Esophagus squamous epithelium (tissue), 5 donors: Measurements from ENCODE around the gene TAF6L. TPM values are rescaled to one million over a fixed set of nuclear protein-coding genes. Genes with fewer than 3 reads are reported as not detected.

Experiments
- DNase-seq: peaks from one replicate; lab custom pipeline; 2025; lab: John Stamatoyannopoulos, UW
- H3K27ac ChIP-seq, 4 donors: fragments of 200-600 bp; sonication (generic); one replicate each; pipeline ENCODE4 v1.5.1; 2016 to 2019; ENCODE audit warnings: mild to moderate bottlenecking in 1 of 4
- H3K27me3 ChIP-seq, 4 donors: fragments of 200-600 bp; sonication (generic); 1 replicate in 3 of 4; 2 replicates in 1 of 4; pipeline versions ENCODE4 v1.5.1 to v1.6.0; 2017 to 2021; ENCODE audit warnings: antibody characterized with exemption in 1 of 4
- H3K36me3 ChIP-seq, 3 donors: fragments of 200-600 bp; sonication (generic); one replicate each; pipeline ENCODE4 v1.5.1; 2016 to 2019
- H3K4me1 ChIP-seq, 3 donors: fragments of 200-600 bp; sonication (generic); one replicate each; pipeline ENCODE4 v1.5.1; 2017 to 2019
- H3K4me3 ChIP-seq, 4 donors: fragments of 200-600 bp; sonication (generic); 1 replicate in 3 of 4; 2 replicates in 1 of 4; pipeline ENCODE4 v1.5.1; 2016 to 2019; ENCODE audit warnings: mild to moderate bottlenecking in 2 of 4, moderate library complexity in 1 of 4
- H3K9me3 ChIP-seq, 3 donors: fragments of 200-600 bp; sonication (generic); one replicate each; pipeline ENCODE4 v1.5.1; 2016 to 2019
- POLR2A ChIP-seq, 4 donors: fragments of 450-650 bp; IDR thresholded peaks; one replicate each; pipeline ENCODE4 v1.6.1; 2017; ENCODE audit warnings: antibody characterized with exemption in 4 of 4, mild to moderate bottlenecking in 4 of 4, moderate library complexity in 3 of 4
- WGBS, 2 donors: methylation state at CpG; one replicate each; pipeline ENCODE4 v1.1.5; 2018; 5-methylcytosine and 5-hydroxymethylcytosine counted together
- intact Hi-C: fragments of 100-400 bp; cut with DNase I; formaldehyde crosslinking; loops from one replicate; pipeline ENCODE4 v1.15.0; 2022
- total RNA-seq, 4 donors: library from RNA; depleted of rRNA; stranded (reverse); fragments of >200 nt; gene quantifications; one replicate each; pipeline ENCODE4 v1.1.0, GENCODE V29; 2016
- TF ChIP-seq, protein P1 (sequence below), 6 experiments: fragments of 450-650 bp in 4 of 6; fragments of 200-600 bp in 2 of 6; sonication (generic) in 2 of 6; IDR thresholded peaks; one replicate each; pipeline ENCODE4 v1.5.1; 2016 to 2019; ENCODE audit warnings: antibody characterized with exemption in 6 of 6, mild to moderate bottlenecking in 4 of 6, moderate library complexity in 4 of 6
- donor health status: DM: yes; HTN: yes; CAD: no.

Gene TAF6L
- total RNA-seq, 4 donors from 2014 or later = 11.5 to 40.2 (median 19.0) TPM

- DNase-seq = peak; percentile 99
- Histone ChIP-seq H3K36me3 (peaks cover 0 to 48% (median 0%) of the 10 kb centered on the region in 3 donors), H3K4me1 (peaks cover 29 to 55% (median 35%) of the 10 kb centered on the region in 3 donors), H3K27ac (peak within 1 kb of the TSS; percentile 94 to 100 (median 96)), H3K27me3 (no peaks in the 10 kb centered on the region), H3K4me3 (peak within 1 kb of the TSS; percentile 65 to 100 (median 90)), H3K9me3 (no peaks in the 10 kb centered on the region)
- 0% methylated on average over 2 to 17 of the region's 88 CpGs for WGBS, 2 donors
- TF ChIP-seq POLR2A (IDR thresholded peaks at IDR 0.05) = peak; percentile 52 to 98 (median 94)
- TF ChIP-seq, protein P1, sequence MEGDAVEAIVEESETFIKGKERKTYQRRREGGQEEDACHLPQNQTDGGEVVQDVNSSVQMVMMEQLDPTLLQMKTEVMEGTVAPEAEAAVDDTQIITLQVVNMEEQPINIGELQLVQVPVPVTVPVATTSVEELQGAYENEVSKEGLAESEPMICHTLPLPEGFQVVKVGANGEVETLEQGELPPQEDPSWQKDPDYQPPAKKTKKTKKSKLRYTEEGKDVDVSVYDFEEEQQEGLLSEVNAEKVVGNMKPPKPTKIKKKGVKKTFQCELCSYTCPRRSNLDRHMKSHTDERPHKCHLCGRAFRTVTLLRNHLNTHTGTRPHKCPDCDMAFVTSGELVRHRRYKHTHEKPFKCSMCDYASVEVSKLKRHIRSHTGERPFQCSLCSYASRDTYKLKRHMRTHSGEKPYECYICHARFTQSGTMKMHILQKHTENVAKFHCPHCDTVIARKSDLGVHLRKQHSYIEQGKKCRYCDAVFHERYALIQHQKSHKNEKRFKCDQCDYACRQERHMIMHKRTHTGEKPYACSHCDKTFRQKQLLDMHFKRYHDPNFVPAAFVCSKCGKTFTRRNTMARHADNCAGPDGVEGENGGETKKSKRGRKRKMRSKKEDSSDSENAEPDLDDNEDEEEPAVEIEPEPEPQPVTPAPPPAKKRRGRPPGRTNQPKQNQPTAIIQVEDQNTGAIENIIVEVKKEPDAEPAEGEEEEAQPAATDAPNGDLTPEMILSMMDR (IDR thresholded peaks at IDR 0.05) = peak in 5 of 6 experiments; percentile 22 to 63 (median 38)
- intact Hi-C loops = loop anchor here (5.0 kb wide), 1 partner anchor 95 kb away; the partner anchor contains the start of gene SLC3A2
Observed at GRCh38 chr11:62787005-62787759, 16.0 kb downstream of the TAF6L start, which contains the start of gene TMEM179B. Gene TMEM179B (plus strand): TSS chr11:62787402. CDS start chr11:62787432, 30 bp downstream.

GRCh38 chr11:62788991-62789390 is 17.8 kb downstream of the TAF6L start:
- Histone ChIP-seq H3K4me1 (peaks cover 35 to 66% (median 40%) of the 10 kb centered on the region in 3 donors), H3K4me3 (no peak overlapping the region), H3K27ac (peak overlapping the region in 2 of 4 donors; percentile 94 to 100), H3K9me3 (no peaks in the 10 kb centered on the region), H3K27me3 (no peaks in the 10 kb centered on the region), H3K36me3 (peaks cover 7 to 50% (median 13%) of the 10 kb centered on the region in 3 donors)
- intact Hi-C loops = loop anchor here (5.0 kb wide), 1 partner anchor 93 kb away; the partner anchor contains the start of gene SLC3A2
- TF ChIP-seq, protein P1 (IDR thresholded peaks at IDR 0.05) = no peak
- TF ChIP-seq POLR2A (IDR thresholded peaks at IDR 0.05) = no peak
- 43 to 79% methylated on average over 4 to 5 of the region's 5 CpGs for whole genome bisulfite sequencing, 2 donors
- no peak for DNase-seq

DNA sequence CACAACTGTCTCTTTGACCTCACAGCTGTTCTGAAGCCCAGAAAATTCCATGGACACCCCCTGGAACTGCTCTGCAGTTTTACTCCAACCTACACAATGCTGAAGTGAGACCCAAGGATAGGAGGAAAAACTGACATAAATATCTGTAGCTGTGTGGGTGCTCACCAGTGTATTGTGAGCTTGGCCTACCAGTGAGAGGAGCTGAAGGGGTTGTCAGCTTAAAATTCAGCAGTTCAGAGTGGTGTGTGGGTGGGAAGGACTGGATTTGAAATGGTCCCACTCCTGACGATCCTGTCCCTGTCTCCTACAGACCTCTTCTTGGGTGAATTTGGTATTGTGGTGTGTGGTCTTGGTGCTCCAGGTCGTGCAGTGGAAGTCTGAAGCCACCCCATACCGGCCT is 18.4 kb downstream of the TAF6L start:
- no peak overlapping the region for H3K4me3 ChIP-seq

DNA sequence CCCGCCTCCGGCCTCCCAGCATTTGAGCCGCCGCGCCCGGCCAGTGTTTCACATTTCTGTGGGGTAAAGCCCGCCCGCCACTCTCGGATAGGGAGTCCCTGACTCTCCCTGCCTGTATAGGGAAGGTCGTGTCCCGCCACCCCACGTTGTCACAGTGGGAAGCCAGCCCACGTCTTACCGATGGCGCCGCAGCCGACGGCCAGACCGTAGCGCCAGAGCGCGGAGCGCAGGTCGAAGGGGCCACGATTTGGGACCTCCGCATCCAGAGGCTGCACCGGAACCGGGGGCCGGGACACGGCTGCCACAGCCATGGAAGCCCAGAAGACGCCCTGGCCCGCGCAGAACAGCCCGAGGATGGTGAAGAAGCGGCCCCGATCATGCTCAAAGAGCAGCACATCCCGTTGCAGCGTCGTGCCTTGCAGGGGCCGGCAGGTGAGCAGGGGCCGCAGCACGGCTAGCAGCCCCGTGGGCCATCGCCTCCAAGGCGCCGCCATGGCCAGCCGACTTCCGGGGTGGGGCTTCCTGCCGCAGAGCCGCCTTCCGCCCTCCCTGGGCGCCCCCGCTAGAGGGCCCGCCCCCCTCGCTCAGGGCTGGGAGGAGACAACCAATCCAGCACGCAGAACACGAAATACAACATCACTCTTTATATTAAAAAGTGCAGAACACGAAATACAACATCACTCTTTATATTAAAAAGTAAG is 20.5 kb downstream of the TAF6L start, which contains the start of gene TMEM223:
TMEM223 (minus strand) TSS at position 506 of the 701 bp plus-strand sequence; CDS start at position 494, 12 bp downstream.
- Histone ChIP-seq H3K4me1 (peaks cover 27 to 54% (median 31%) of the 10 kb centered on the region in 3 donors), H3K4me3 (peak within 1 kb of the TSS; percentile 81 to 90 (median 86)), H3K27ac (peak within 1 kb of the TSS; percentile 86 to 93 (median 88)), H3K36me3 (peaks cover 31 to 66% (median 39%) of the 10 kb centered on the region in 3 donors), H3K27me3 (no peaks in the 10 kb centered on the region), H3K9me3 (no peaks in the 10 kb centered on the region)
- WGBS, 2 donors = 0% methylated on average over 1 to 3 of the region's 58 CpGs
- intact Hi-C loops = loop anchor here (5.0 kb wide), 1 partner anchor 71 kb away; no protein-coding TSS in a partner anchor
- peak in 3 of 4 donors; percentile 42 to 84 (median 77) for TF ChIP-seq POLR2A (IDR thresholded peaks at IDR 0.05)
- TF ChIP-seq, protein P1 (IDR thresholded peaks at IDR 0.05) = peak in 4 of 6 experiments; percentile 20 to 43 (median 36)
- peak; percentile 24 for DNase-seq

More for the DNA sequence above, 18.4 kb downstream of the TAF6L start:
- no peak for TF ChIP-seq POLR2A (IDR thresholded peaks at IDR 0.05)
- TF ChIP-seq, protein P1 (IDR thresholded peaks at IDR 0.05) = no peak
- Histone ChIP-seq H3K4me1 (peaks cover 35 to 66% (median 40%) of the 10 kb centered on the region in 3 donors), H3K9me3 (no peaks in the 10 kb centered on the region), H3K27me3 (no peaks in the 10 kb centered on the region), H3K36me3 (peaks cover 11 to 51% (median 18%) of the 10 kb centered on the region in 3 donors), H3K27ac (peak overlapping the region in 1 of 4 donors; percentile 93)
- 50 to 59% methylated on average over 1 to 3 of the region's 3 CpGs for WGBS, 2 donors
- intact Hi-C loops = loop anchor here (5.0 kb wide), 1 partner anchor 93 kb away; the partner anchor contains the start of gene SLC3A2
- no peak for DNase-seq
